Measurements from ENCODE around the gene OR2M7. TPM values are rescaled to one million over a fixed set of nuclear protein-coding genes. Genes with fewer than 3 reads are reported as not detected.

Gene OR2M7
- total and polyA plus RNA-seq, 4 donors = not detected

- no peaks in the 10 kb centered on the region for H3K36me3 ChIP-seq (ENCODE audit: control insufficient read depth in 4 of 4, insufficient read depth in 3 of 4, low read depth in 1 of 4, low read length in 3 of 4)
- H3K4me3 ChIP-seq (ENCODE audit: low read depth in 1 of 3, low read length in 3 of 3) = no peak within 1 kb of the TSS
- DNase-seq (ENCODE audit: low spot score) = no peak
- no peak for TF ChIP-seq EGR1 (IDR thresholded peaks at IDR 0.05; ENCODE audit: low read depth in 2 of 2)
- TF ChIP-seq JUND (IDR thresholded peaks at IDR 0.05) = no peak
- TF ChIP-seq TAF1 (conservative IDR thresholded peaks at IDR 0.05) = no peak
- no peak for TF ChIP-seq FOXA2 (IDR thresholded peaks at IDR 0.05)
- no peak for TF ChIP-seq NR2F2 (IDR thresholded peaks at IDR 0.05)
- TF ChIP-seq ATF3 (IDR thresholded peaks at IDR 0.05) = no peak
- no peak for TF ChIP-seq GABPA (IDR thresholded peaks at IDR 0.05 in 1 of 2, conservative IDR thresholded peaks at IDR 0.05 in 1 of 2)
- TF ChIP-seq YY1 (IDR thresholded peaks at IDR 0.05) = no peak
- no peak for TF ChIP-seq SP1 (IDR thresholded peaks at IDR 0.05)
- no peak for TF ChIP-seq FOXA1 (IDR thresholded peaks at IDR 0.05)
- no peak for TF ChIP-seq CTCF (IDR thresholded peaks at IDR 0.05; ENCODE audit: low read depth, low read length, missing input control)
- TF ChIP-seq RXRA (IDR thresholded peaks at IDR 0.05) = no peak
- TF ChIP-seq HNF4G (IDR thresholded peaks at IDR 0.05) = no peak
- TF ChIP-seq ZBTB33 (IDR thresholded peaks at IDR 0.05) = no peak
- TF ChIP-seq RAD21 (IDR thresholded peaks at IDR 0.05) = no peak
- no peak for TF ChIP-seq HNF4A (conservative IDR thresholded peaks at IDR 0.05)
- TF ChIP-seq MAX (IDR thresholded peaks at IDR 0.05) = no peak
- no peak for TF ChIP-seq REST (IDR thresholded peaks at IDR 0.05)
- H3K9me3 ChIP-seq (ENCODE audit: control insufficient read depth in 4 of 4, low read length in 3 of 4) = no peaks in the 10 kb centered on the region
- no peak within 1 kb of the TSS for H3K27ac ChIP-seq (ENCODE audit: low read depth in 1 of 2, low read length in 2 of 2)
- no peak within 1 kb of the TSS for H3K9ac ChIP-seq (ENCODE audit: low read depth in 1 of 2, low read length in 2 of 2)
- H3K27me3 ChIP-seq (ENCODE audit: control insufficient read depth in 4 of 4, insufficient read depth in 4 of 4, low read length in 3 of 4) = no peaks in the 10 kb centered on the region
- 78% methylated on average over 4 of the region's 4 CpGs for WGBS
- no peaks in the 10 kb centered on the region for H3K4me1 ChIP-seq (ENCODE audit: control insufficient read depth in 4 of 4, insufficient read depth in 4 of 4, low read length in 3 of 4)
Measured at GRCh38 chr1:248348475-248348874, 24.1 kb upstream of the OR2M7 start, which contains the start of gene OR14C36. Gene OR14C36 (plus strand): TSS chr1:248348775. CDS start chr1:248348775, 0 bp downstream.
